GM18508 (cell line): ENCODE results near the gene MINDY4B.

Source experiments
- ATAC-seq: cut with Tn5 transposase; IDR thresholded peaks from one replicate; pipeline ENCODE4 v1.9.1; 2021; ENCODE audit warnings: moderate number of reproducible peaks; ENCODE audit not compliant: insufficient read depth, unreplicated experiment

Gene MINDY4B

GRCh38 chr3:150905339-150905738 lies at the start of gene MINDY4B:
Gene MINDY4B (minus strand): TSS chr3:150905439. CDS start chr3:150905439, 0 bp downstream.
- ATAC-seq = no peak

- ATAC-seq = no peak
Measured at GRCh38 chr3:150951923-150952322, 46.7 kb upstream of the MINDY4B start.

GRCh38 chr3:150945226-150946032 lies 40.2 kb upstream of the MINDY4B start:
- ATAC-seq = no peak

GRCh38 chr3:150942221-150942620 lies 37.0 kb upstream of the MINDY4B start:
- no peak for ATAC-seq

- ATAC-seq = peak; percentile 76
Measured at GRCh38 chr3:150936693-150937092, 31.5 kb upstream of the MINDY4B start.

DNA sequence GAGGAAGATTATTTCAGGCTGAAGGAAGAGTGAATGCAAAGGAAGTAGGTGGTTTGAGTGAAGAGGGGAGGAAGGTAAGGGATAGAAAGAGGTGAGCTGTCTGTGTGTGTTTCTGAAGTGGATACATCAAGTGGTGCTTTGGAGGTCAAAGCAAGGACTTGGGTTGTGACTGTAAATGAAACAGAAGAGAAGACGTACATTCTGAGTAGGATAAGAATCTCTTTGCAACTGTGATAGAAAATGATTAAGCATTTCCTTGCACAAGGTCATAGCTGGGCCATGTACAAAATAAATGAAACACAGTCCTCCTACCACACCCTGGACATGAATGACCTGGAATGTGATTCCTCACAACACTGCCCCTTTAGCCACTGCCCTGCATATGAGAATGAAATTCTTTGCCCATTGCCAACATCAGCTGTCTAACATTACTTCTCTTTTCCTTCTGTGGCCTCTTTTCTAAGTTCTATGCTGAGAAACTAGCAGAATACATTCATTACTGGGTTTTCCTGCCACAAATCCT lies 28.3 kb upstream of the MINDY4B start:
- no peak for ATAC-seq

DNA sequence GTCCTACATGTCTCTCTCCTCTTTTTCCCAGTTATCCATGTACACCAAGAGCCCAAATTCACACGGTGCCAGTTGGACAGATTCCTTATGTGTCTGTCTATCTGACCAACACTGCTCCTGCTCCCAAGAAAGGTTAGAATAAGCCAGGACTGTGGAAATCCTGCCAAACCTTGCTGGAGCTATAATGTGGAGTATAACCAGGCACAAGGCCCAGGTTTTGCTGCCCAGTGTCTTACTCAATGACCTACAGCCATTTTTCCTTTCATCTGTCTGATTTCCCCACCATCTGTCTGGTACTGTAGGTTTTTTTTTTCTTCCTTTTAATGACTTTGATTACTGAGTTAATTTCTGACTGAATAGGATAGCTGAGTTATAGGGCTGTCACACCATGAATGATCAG lies 26.5 kb upstream of the MINDY4B start:
- no peak for ATAC-seq

DNA sequence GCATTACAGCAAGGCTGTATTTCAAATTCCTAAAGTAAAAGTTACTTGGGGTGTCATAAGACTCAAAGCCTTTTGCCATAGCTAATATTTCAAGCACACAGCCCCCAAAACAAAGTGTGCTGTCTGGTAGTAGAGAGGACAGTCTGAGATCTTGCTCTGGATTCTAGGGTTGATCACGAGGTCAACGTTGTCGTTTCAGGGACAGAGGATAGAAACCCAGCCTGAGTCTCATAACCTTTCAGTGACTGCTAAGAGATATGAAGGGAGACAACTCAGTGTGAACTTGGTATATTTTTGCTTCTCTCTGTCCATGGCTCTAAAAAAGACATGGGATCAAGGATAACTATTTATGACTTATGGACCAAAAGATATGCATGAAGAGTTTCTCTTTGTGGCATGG lies 25.6 kb upstream of the MINDY4B start:
- ATAC-seq = no peak

DNA sequence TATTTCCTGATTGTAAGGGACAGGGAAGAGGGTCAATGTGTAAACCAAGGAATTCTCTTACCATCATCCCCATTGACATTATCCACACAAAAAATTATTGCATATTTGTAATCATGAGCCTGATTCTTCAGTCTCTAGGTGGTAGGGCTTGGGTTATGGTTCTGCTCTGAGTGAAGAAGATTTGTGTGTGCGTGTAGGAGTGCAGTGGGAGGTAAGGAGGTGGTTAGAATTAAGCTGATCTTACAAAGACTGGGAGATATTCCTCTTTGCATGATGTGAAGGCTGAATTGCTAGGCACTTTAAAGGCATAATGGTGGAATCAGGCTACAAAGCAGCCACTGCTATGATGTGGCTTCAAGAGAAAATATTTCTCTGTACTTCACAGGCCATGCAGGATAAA lies 23.0 kb upstream of the MINDY4B start:
- no peak for ATAC-seq

- no peak for ATAC-seq
Measured at GRCh38 chr3:150926328-150926727, 21.1 kb upstream of the MINDY4B start.

DNA sequence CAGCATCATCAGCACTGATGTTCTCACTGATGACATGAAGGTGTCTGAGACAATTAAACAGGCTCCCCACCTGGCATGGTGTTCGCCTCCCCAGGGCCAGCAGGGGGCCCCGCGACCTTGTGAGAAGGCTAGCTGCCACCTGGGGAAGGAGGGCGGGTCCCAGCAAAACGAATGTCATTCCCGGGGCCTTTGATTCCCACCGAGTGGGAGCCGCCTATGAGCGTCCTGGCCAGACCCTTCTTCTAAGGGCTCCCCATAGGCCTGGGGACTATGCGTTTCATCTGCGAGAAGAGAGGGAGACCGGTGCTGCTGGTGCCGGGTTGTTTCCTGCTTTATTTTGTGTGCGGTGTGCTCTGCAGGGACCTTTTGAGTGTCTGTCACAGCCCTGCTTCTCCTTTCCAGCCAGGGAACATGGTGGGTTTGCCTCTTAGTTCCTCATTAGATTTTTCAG lies 20.5 kb upstream of the MINDY4B start:
- peak; percentile 70 for ATAC-seq

- no peak for ATAC-seq
Measured at GRCh38 chr3:150922611-150923010, 17.4 kb upstream of the MINDY4B start.

DNA sequence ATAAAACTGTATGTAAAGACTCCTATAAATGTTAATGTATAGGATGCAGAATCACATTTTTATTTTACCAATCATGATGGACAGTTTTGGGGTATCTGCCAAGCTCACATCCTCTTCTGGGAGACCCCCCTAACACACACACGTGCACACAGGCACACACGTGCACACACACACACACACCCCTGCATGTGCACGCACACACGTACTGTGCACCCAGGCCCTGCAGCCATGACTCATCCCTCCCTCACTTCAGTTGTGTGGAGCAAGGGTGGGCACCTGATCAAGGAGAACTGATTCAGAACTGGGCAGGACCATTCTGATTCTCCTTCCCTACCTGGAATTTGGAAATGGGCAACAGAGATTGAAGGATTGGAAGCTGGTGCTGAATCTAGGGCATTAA lies 16.0 kb upstream of the MINDY4B start:
- ATAC-seq = no peak

- no peak for ATAC-seq
Measured at GRCh38 chr3:150920236-150920635, 15.0 kb upstream of the MINDY4B start.

- ATAC-seq = no peak
Measured at GRCh38 chr3:150917951-150918350, 12.7 kb upstream of the MINDY4B start.

DNA sequence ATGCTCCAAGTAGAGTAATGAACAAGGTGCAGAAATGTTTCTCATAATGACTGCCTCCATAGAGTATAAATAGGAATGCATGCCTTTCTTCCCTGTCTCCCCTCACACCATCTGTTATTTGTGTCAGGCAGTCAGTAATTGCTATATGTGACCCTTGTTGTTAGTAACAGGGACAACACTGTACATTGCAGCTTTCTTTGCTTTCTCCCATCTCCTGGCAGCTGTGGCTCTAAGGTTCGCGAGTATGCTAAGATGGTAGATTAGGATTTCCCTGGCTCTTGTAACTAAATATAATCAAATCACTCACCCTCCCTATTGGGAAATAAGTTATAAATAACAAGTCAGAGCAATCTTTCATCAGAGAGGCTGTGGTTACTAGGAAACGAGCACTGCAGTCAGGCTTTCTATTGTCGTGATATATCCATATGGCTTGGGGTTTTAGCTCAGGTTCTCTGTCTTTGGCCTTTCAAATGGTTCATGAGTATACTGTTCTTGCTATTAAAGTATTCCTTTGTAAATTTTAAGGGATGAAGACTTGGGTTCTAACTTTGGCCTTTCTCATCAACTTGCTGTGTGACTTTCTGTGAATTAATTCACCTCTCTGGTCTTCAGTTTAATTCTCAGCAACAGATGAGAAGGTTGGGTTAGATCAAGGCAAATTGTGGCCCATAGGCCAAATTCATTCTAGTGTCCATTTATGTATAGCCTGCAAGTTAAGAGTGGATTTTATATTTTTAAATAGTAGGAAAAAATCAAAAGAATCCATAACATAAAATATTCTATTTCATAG lies 8.1 kb upstream of the MINDY4B start:
- no peak for ATAC-seq

DNA sequence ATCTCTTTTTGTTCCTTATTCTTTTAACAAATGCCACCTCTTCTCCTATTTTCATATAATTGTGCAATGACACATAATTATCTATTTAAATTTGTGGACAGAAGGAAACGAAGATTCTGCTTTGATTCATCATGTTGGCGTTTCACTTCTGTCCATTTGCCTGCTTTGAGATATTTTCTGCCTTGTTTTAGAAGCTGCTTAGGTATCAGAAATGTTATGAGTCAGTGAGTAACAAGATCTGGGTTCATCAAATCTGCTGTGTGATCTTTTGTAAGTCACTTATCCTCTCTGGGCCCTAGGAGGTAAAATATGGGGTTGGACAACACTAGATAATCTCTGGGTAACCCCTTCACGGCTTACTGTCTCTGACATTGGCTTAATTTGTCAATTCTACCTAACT lies 7.3 kb upstream of the MINDY4B start:
- no peak for ATAC-seq

DNA sequence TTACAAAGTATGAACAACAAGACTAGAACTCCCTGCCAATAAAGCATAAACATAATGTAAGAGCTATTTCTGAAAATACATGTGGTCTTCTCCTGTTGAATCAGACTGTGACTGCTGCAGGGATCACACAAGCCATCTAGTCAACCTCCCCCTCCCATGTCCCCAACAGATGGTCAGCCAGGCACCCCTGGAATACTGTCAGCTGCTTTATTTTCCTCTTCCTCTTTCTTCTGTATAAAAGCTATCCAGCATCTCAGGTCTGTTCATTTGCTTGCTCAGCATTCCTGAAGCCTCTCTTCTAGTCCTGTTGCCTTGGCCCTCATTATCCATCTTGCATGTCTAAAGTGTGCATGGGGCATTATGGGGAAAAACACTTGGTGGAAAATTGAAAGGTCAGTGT lies 6.5 kb upstream of the MINDY4B start:
- no peak for ATAC-seq

- ATAC-seq = no peak
Measured at GRCh38 chr3:150906461-150906860, 1.2 kb upstream of the MINDY4B start.

GRCh38 chr3:150905746-150906145 lies 507 bp upstream of the MINDY4B start:
- ATAC-seq = no peak

GRCh38 chr3:150902988-150903387 lies 2.3 kb downstream of the MINDY4B start:
- ATAC-seq = no peak
